ENCODE data around the gene MEP1B. TPM values are rescaled to one million over a fixed set of nuclear protein-coding genes. Genes with fewer than 3 reads are reported as not detected.

The MEP1B gene
- not detected in 2 replicates for total RNA-seq

GRCh38 chr18:32189790-32190189 lies at the start of gene MEP1B:
Gene MEP1B, plus strand, starts transcription at chr18:32190039. Its CDS starts 32 bp downstream, at chr18:32190071.

Other genes starting within 250 kb of the MEP1B start
- gene TRAPPC8, start 246.9 kb upstream of the MEP1B start, total RNA-seq = 33.9 and 36.8 TPM in 2 replicates
- gene RNF125, start 171.2 kb upstream of the MEP1B start, total RNA-seq = 3.5 and 4.0 TPM in 2 replicates
- 33.9 and 35.3 TPM in 2 replicates for gene RNF138, start 98.2 kb upstream of the MEP1B start, total RNA-seq